ENCODE results near the gene GTPBP8. TPM values are rescaled to one million over a fixed set of nuclear protein-coding genes. Genes with fewer than 3 reads are reported as not detected.

GTPBP8 gene
- total and polyA plus RNA-seq, 2 of the 13 experiments (the other 11 are each of a cell fraction or from before 2014, with no cell fraction given): 12.5 to 16.7 TPM

DNA sequence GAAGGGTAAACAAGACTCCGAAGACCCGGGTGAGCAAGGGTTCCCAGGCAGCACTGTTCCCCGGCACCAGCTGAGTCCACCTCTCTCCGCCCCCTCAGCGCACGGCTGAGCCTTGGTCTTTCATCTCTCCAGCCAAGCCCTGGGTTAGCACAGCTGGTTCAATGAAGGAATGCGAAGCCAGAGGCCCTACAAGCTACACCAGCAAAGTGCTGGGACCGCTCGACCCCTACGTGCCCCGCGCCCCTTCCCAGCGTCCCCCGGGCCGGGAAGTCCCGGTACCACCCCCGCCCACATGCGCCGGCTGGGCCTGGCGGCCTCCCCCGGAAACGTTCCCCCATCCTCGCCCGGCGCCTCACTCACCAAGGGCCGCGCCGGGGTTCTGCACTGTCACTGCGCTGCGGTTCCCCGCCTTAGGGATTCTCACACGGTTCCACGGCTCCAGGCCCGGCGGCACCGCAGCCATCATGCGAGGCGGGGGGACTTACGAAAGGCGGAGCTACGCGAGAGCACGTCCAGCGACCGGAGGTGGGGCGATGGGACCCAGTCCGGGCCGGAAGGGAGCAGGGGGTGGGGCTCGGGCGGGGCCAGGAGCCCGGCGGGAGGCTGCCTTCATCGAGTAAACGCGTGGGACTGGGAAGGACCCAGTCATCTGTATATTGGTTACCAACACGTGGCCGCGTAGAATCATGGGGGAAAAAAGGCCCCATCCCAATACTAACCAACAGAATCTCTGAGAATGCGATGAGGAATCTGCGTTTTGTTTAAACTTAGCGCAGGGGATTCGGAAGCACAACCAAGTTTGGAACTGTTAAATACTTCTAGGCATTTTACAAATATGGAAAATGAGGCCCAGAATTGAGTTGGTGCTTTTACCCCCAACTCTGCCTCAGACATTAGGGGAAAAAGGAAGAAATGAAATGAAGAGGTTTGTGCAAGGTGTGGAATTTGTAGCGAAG, 28.7 kb downstream of the GTPBP8 start (continued):
- TF ChIP-seq MYNN (CRISPR knock-in tag; IDR thresholded peaks at IDR 0.05; ENCODE audit: low read depth) (0 out of 2 replicates have a peak, but pooled peaks have one; percentile 52), ZNF678 (CRISPR knock-in tag; IDR thresholded peaks at IDR 0.05) (peak; percentile 54; the same call in 1 of the 2 replicates), HDAC2 (CRISPR knock-in tag; IDR thresholded peaks at IDR 0.05) (no peak; the same call in 1 of the 2 replicates), GMEB2 (CRISPR knock-in tag; IDR thresholded peaks at IDR 0.05; ENCODE audit: low read depth) (peak; percentile 81), HNF4G (IDR thresholded peaks at IDR 0.05; ENCODE audit: borderline replicate concordance, low read depth, low read length) (no peak), HNF4G (CRISPR knock-in tag; IDR thresholded peaks at IDR 0.05; ENCODE audit: borderline replicate concordance, low read depth) (0 out of 2 replicates have a peak, but pooled peaks have one; percentile 15), SUZ12 (IDR thresholded peaks at IDR 0.05; ENCODE audit: low read depth, low read length) (no peak), ZBTB43 (CRISPR knock-in tag; conservative IDR thresholded peaks at IDR 0.05) (peak; percentile 76; the same call in 1 of the 2 replicates)
- TF ChIP-seq, protein P1, sequence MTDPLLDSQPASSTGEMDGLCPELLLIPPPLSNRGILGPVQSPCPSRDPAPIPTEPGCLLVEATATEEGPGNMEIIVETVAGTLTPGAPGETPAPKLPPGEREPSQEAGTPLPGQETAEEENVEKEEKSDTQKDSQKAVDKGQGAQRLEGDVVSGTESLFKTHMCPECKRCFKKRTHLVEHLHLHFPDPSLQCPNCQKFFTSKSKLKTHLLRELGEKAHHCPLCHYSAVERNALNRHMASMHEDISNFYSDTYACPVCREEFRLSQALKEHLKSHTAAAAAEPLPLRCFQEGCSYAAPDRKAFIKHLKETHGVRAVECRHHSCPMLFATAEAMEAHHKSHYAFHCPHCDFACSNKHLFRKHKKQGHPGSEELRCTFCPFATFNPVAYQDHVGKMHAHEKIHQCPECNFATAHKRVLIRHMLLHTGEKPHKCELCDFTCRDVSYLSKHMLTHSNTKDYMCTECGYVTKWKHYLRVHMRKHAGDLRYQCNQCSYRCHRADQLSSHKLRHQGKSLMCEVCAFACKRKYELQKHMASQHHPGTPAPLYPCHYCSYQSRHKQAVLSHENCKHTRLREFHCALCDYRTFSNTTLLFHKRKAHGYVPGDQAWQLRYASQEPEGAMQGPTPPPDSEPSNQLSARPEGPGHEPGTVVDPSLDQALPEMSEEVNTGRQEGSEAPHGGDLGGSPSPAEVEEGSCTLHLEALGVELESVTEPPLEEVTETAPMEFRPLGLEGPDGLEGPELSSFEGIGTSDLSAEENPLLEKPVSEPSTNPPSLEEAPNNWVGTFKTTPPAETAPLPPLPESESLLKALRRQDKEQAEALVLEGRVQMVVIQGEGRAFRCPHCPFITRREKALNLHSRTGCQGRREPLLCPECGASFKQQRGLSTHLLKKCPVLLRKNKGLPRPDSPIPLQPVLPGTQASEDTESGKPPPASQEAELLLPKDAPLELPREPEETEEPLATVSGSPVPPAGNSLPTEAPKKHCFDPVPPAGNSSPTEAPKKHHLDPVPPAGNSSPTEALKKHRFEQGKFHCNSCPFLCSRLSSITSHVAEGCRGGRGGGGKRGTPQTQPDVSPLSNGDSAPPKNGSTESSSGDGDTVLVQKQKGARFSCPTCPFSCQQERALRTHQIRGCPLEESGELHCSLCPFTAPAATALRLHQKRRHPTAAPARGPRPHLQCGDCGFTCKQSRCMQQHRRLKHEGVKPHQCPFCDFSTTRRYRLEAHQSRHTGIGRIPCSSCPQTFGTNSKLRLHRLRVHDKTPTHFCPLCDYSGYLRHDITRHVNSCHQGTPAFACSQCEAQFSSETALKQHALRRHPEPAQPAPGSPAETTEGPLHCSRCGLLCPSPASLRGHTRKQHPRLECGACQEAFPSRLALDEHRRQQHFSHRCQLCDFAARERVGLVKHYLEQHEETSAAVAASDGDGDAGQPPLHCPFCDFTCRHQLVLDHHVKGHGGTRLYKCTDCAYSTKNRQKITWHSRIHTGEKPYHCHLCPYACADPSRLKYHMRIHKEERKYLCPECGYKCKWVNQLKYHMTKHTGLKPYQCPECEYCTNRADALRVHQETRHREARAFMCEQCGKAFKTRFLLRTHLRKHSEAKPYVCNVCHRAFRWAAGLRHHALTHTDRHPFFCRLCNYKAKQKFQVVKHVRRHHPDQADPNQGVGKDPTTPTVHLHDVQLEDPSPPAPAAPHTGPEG (CRISPR knock-in tag; IDR thresholded peaks at IDR 0.05): peak; percentile 66; the same call in 1 of the 2 replicates
- TF ChIP-seq, protein P2, sequence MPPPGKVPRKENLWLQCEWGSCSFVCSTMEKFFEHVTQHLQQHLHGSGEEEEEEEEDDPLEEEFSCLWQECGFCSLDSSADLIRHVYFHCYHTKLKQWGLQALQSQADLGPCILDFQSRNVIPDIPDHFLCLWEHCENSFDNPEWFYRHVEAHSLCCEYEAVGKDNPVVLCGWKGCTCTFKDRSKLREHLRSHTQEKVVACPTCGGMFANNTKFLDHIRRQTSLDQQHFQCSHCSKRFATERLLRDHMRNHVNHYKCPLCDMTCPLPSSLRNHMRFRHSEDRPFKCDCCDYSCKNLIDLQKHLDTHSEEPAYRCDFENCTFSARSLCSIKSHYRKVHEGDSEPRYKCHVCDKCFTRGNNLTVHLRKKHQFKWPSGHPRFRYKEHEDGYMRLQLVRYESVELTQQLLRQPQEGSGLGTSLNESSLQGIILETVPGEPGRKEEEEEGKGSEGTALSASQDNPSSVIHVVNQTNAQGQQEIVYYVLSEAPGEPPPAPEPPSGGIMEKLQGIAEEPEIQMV (CRISPR knock-in tag; IDR thresholded peaks at IDR 0.05; ENCODE audit: low read depth): peak; percentile 46; the same call in 1 of the 2 replicates
